Progenitor cell of endocrine pancreas (in vitro differentiated cells): ENCODE measurements around the gene CAD. TPM values are rescaled to one million over a fixed set of nuclear protein-coding genes. Genes with fewer than 3 reads are reported as not detected.
"Not testable (repeated sequence)": the region's sequence is repeated elsewhere in the genome, so short reads cannot be mapped to it uniquely, and the experiment has no call there.

Source experiments
- DNase-seq: peaks from one replicate; pipeline ENCODE4 v3.0.0; 2021; ENCODE audit warnings: low spot score; ENCODE audit not compliant: unreplicated experiment
- H3K27ac Mint-ChIP-seq: 2 replicates; pipeline ENCODE4 v1.8.0; 2021; ENCODE audit warnings: mild to moderate bottlenecking, moderate library complexity, mixed read lengths
- H3K27me3 Mint-ChIP-seq: 2 replicates; pipeline ENCODE4 v1.8.0; 2021; ENCODE audit warnings: mixed read lengths
- H3K36me3 Mint-ChIP-seq: 2 replicates; pipeline ENCODE4 v1.8.0; 2022; ENCODE audit warnings: mixed read lengths; ENCODE audit not compliant: insufficient read depth
- H3K4me1 Mint-ChIP-seq: 2 replicates; pipeline ENCODE4 v1.8.0; 2021; ENCODE audit warnings: low read depth, mixed read lengths
- H3K4me3 Mint-ChIP-seq: 2 replicates; pipeline ENCODE4 v1.8.0; 2021; ENCODE audit warnings: low read depth, mild to moderate bottlenecking, moderate library complexity, mixed read lengths
- H3K9me3 Mint-ChIP-seq: 2 replicates; pipeline ENCODE4 v1.8.0; 2021; ENCODE audit warnings: low read depth, mixed read lengths
- CTCF ChIP-seq: fragments of 200-600 bp; sonication (generic); IDR thresholded peaks from one replicate; pipeline ENCODE4 v1.5.0; 2021; ENCODE audit warnings: antibody characterized with exemption, mild to moderate bottlenecking; ENCODE audit not compliant: unreplicated experiment
- total RNA-seq: library from RNA; stranded (reverse); gene quantifications from 2 replicates; pipeline ENCODE4 v1.2.1, GENCODE V29; 2021

CAD gene
- total RNA-seq, 1 donor from 2014 or later, result 59.7 TPM

GRCh38 chr2:27194538-27195354 lies 22.4 kb upstream of the CAD start:
- H3K4me1 Mint-ChIP-seq, result peaks cover 3% of the 10 kb centered on the region
- H3K27ac Mint-ChIP-seq, result no peak overlapping the region
- H3K27me3 Mint-ChIP-seq, result no peaks in the 10 kb centered on the region

GRCh38 chr2:27195799-27196198 lies 21.4 kb upstream of the CAD start:
- H3K27me3 Mint-ChIP-seq, H3K4me3 Mint-ChIP-seq, H3K27ac Mint-ChIP-seq, H3K9me3 Mint-ChIP-seq, H3K4me1 Mint-ChIP-seq, DNase-seq, H3K36me3 Mint-ChIP-seq: not testable (repeated sequence)

More at GRCh38 chr2:27194538-27195354, 22.4 kb upstream of the CAD start:
- no peak for TF ChIP-seq CTCF
- peaks cover 2% of the 10 kb centered on the region for H3K36me3 Mint-ChIP-seq
- H3K4me3 Mint-ChIP-seq, result no peak overlapping the region
- H3K9me3 Mint-ChIP-seq, result no peaks in the 10 kb centered on the region
- no peak for DNase-seq

- H3K4me1 Mint-ChIP-seq, H3K27ac Mint-ChIP-seq, H3K4me3 Mint-ChIP-seq, H3K27me3 Mint-ChIP-seq, H3K9me3 Mint-ChIP-seq, DNase-seq, H3K36me3 Mint-ChIP-seq: not testable (repeated sequence)
These were observed 19.1 kb upstream of the CAD start for GRCh38 chr2:27198068-27198467.

- no peak for TF ChIP-seq CTCF
- no peaks in the 10 kb centered on the region for H3K27me3 Mint-ChIP-seq
- H3K36me3 Mint-ChIP-seq, result peaks cover 3% of the 10 kb centered on the region
- peaks cover 3% of the 10 kb centered on the region for H3K4me1 Mint-ChIP-seq
- no peak overlapping the region for H3K4me3 Mint-ChIP-seq
- no peak for DNase-seq
- H3K9me3 Mint-ChIP-seq, result no peaks in the 10 kb centered on the region
- H3K27ac Mint-ChIP-seq, result peak overlapping the region; percentile 59
These were observed 18.5 kb upstream of the CAD start for GRCh38 chr2:27198627-27199026.

- H3K27me3 Mint-ChIP-seq, result no peaks in the 10 kb centered on the region
- H3K27ac Mint-ChIP-seq, result no peak overlapping the region
- peaks cover 3% of the 10 kb centered on the region for H3K4me1 Mint-ChIP-seq
- DNase-seq, result no peak
- H3K4me3 Mint-ChIP-seq, result no peak overlapping the region
- H3K36me3 Mint-ChIP-seq, result peaks cover 4% of the 10 kb centered on the region
- no peak for TF ChIP-seq CTCF
- no peaks in the 10 kb centered on the region for H3K9me3 Mint-ChIP-seq
These were observed 17.9 kb upstream of the CAD start for GRCh38 chr2:27199241-27199640.

- DNase-seq, result no peak
- Mint-ChIP-seq H3K4me3 (no peak overlapping the region), H3K9me3 (no peaks in the 10 kb centered on the region), H3K27ac (no peak overlapping the region), H3K36me3 (peaks cover 12% of the 10 kb centered on the region), H3K27me3 (no peaks in the 10 kb centered on the region), H3K4me1 (peaks cover 1% of the 10 kb centered on the region)
- no peak for TF ChIP-seq CTCF
These were observed 15.5 kb upstream of the CAD start for GRCh38 chr2:27201675-27202074.
